ENCODE results near the gene ETV6.

Gene ETV6

DNA sequence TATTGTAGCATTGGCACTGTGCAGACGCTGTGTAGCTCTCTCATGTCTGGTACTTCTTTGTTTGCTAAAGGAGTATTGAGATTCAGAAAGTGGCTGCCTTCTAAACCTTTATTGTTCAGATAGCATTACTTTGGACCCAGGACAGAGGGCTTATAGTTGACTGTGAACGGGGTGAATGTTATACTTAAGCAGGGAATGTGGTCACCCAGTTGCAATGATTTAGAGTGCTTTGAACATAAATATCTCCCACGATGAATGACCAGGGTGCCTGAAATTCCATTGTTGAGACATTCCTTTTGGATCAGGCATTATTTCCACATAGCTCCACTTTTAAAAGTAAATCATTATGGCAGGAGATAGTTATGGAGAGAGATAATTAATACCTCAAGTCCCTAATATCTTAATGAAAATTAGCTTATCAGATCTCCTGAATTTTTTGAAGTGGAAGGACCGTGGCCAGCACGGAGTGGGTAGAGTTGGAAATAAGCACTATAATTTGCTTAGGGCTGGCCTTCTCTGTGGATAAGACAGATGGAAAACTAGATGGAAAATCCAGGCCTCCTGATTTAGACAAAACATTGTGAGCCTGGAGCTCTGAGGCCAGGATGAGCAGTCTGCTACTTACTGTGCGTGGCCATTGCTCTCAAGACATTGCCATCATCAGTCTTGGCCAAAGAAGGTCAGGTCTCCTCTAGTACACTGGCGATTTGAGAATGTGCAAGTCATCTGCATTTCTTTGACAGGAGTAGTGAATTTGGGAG, 114.5 kb downstream of the ETV6 start:
- no peak for DNase-seq

DNA sequence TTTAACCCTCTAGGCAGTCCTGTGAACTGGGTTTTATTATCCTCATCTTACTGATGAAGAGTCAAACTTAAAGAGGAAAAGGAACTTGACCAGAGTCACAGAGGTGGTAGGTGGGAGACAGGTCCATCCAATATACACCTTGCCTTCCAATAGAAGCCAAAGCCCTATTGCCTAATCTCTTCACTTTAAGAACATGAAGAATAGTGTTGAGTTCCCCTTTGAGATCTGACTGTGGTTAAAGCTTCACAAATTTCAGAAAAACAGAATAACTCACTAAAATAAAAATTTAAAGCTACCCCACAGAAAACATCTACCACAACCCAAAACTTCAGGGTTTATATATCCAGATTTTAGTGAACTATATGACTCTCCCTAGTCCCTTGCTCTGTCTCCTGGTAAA, 115.4 kb downstream of the ETV6 start:
- DNase-seq: no peak

DNA sequence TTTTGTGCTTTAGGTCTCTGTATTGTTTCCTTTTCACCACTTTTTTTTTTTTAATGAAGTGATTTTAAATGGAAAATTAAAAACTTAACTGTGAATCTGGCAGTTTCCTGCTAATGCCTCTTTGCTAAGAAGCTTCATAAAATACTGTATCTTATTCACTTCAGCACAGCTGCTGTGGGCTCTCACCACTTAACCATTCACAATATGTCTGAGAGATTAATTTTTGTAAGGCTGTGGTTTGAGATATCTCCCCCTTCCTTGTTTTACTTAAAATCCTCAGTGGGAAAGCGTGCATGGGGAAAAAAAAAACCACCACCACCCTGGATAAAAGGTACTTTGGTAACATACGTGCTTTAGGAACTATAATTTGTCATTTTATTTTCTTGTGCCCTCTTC, 115.9 kb downstream of the ETV6 start:
- no peak for DNase-seq

DNA sequence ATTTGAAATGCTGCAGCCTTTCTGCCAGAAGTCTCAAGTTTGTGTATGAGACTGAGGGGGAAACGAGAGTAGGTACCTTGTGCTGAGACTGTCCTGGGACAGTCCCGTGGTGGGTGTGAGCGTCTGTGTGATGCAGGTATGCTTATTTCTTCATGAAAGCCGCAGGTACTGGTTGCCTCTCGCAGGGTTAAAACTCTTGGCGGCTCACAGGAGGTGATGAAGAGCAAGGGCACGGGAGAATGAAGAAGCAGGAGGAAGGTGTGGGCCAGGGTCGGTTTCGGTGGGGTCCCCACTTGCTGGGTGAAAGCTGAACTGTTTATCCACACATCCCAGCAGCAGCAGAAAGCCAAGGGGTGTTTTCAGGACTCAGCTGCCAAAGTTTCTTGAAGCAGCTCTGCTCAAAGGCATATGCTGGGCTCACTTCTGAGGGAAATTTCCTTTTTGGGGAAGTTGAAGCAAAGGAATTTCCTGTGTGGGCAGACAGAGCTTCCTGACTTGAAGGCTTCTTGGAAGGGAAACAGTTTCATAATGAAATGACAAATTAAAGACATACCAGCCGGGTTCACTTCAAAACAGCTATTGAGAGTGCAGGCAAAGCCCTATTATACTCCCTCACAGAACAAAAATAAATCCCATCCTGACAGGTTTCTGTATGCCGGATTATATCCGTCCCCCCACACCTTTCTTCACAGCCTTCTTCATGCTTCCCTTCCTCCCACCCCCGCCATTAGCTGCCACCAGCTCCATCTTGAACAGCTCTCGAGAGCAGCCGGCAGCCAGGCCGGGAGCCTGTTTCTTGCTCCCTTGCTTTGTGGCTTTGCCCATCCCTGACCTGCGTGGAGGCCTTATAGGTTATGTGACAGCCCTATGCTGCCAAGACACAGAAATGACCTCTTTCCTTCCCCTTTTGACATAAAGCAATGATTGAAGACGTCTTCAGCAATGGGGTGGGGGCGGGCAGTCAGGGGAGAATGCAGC, 116.6 kb downstream of the ETV6 start:
- no peak for DNase-seq

DNA sequence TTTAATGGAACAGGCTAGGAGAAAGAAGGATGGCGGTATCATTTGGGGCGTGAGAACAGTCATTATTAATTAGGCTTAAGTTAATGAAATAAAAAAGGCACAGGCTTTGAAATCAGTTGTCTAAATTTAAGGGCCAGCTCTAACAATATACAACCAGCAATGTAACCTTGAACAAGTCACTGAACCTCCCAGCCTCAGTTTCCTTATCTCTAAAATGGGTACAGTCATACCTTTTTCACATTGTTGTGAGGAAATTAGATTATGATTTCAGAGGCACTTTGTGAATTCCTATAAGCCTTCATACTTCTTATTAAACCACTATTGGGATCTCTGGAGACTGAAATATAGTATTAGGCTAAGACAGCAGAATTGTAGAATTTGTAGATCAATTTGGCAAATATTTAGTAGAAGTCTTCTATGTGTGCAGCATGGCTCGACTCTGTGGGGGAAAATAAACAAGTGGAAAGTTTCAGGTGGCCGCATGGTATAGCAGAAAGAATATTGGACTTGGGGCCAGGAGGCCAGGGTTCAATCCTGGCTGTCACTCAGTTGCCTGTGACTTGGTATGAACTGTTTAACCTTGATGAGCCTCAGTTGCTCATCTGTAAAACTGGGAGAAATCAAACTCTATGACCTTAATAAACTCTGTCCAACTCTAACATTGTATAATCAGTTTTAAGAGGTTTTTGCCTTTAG, 117.7 kb downstream of the ETV6 start:
- DNase-seq: no peak

DNA sequence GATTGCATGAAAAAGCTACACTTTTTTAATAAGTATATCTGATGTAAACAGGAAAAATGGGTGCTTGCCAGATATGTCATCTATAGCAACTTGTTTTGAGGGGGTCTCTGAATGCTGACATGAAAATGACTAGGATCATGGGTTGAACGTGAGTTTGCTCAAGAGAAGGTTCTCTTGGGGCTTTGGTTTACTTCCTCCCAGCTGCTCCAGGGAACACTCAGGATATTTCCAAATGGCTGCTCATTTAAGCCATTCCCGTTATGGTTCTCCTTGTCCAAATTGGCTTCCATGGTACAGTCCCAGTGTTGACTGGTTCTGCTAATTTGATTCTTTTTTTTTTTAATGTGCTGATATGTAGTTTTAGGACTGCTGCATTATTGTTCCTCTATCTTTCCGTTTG, 118.3 kb downstream of the ETV6 start:
- no peak for DNase-seq

DNA sequence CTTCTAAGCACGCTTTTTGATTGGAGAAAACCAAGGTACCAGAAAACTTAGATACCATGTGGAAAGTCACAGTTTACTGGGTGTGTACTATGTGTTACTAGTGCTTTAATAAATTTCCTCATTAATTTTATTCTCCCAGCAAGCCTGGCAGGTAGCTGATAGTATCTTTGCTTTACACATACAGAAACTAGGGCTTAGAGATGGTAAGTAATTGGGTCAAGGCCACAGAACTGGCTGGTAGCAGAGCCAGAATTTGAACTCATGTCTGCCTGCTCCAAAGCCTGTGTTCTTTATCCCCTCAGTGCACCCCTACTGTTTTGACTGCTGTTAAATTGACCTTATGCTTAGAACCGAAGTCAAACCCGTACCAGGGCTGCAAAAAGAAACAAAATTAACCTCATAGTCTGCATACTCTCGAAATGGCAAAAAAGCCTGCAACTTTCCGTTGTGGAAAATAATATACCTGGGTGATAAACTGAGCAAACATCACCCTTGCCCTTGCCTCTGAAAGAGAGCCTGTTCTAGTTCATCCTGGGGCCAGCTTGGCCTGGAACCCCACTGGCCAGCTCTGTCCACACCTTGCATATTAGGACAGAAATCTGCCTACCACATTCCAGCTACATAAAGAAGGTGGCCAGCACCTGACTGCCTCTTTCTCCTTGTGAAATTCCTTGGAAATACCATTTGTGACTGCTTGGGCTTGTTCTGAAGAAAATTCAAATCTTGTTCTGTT, 118.9 kb downstream of the ETV6 start:
- DNase-seq: no peak

DNA sequence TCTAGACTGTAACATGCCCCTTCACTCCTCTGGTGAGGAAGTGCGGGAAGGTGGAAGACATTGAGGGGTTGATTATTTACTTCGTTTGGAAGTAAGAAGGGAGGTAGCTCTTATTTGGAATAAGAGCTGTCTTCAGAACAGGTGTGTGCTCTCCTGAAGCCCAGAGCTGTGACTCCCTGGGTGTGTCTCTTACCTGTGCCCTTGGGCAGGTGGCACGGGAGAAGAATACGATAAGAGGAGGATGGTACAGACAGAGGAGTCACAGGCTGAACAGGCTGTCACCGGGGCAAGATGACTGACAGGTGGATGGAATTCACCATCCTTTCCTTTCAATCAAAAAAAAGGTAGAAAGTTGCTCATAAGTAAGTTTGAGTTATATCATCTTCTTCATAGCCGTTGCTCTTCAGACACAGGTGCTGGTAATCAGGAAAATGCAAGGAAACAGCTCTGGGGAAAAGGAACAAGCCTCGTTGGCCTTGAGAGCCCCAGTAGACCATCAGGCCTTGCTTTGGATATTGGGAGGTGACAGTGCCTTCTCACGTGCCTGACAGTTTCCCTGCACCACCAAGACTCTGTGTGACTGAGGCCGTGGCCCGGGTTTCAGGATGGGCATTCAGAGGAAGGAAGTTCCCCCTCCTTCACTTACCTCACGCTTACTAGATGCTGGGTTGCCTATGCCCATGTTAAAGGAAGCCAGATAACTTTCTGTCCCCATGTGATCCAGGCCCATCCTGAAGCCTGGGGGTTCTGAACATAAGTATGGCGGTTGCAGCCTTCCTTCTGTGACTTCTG, 120.4 kb downstream of the ETV6 start:
- DNase-seq: no peak

DNA sequence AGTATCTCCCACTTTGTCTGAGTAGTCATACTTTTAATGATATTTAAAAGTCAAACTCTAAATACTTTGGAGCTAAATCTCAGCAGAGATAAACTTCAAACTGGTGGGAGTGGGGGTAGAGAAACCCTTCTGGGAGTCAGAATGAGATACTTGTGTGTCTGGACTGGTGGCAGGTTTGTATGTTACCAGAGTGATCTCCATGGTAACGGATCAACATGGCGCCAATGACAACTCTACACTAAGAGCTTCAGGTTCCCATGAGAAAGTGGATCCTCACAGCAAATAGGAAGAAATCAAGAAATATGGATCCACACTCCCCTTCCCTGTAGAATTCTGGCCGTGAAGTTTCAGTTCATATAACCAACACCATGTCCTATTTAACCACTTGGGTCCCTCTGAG, 121.9 kb downstream of the ETV6 start:
- no peak for DNase-seq

DNA sequence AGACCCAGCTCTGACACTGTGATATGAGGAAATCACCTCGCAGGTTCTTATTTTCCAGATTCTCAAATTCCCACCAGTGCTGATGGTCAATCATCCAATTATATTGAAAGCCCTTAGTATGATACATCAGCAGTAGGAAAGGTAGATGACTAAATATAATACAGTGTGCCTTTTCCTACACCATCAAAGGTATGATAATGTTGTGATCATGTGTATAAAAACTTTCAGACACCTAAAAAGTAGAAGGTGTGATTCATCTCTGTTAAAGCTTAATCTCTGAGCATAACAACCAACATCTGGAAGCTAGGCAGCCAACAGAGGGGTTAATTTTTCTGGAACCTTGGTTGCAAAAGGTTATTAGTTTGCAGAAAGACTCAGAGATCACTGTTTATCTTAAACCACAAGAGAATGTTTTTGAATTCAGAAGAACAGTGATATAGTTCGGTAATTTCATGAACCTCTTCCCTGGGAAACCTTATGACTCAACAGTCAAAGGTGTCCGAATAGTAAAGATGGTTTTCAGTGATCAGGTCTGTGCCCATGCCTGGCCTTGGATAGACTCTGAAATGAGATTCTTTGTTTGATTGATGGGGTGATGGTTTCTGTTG, 122.5 kb downstream of the ETV6 start:
- no peak for DNase-seq

DNA sequence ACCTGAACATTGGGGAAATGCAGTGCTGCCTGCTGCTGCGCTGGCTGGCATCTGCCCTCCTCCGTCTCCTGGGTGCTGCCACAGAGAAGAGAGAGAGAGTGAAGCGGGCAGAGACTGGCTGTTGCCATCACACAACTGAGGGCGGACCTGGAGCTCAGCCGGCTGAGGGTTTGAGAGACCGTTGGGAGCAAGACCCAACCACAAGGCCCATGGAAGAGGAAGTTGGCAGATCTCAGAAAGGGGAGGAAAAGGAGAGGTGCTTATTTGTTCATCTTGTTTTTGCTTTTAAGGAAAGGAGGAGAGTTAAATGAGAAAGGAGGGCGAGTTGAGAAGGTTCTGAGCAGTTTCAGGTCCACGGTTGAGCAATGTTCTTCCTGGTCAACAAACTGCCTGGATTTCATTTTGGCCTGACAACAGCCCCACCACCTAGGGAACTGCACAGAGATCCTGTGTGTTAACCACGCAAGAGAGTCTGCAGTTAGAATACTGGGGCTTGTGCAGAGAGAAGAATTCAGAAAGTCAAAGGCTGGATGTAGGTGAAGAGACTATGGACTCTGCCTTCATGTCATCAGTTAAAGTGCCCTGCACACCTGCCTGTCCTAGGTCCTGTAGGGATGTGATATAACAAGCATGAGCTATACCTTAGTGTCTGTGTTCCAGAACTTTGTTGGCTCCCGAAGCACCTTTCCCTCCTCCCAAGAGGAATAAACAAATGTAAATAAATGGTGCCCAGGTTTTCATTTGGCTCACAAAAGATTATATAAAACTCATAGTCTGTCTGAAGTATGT, 124.6 kb downstream of the ETV6 start:
- no peak for DNase-seq

DNA sequence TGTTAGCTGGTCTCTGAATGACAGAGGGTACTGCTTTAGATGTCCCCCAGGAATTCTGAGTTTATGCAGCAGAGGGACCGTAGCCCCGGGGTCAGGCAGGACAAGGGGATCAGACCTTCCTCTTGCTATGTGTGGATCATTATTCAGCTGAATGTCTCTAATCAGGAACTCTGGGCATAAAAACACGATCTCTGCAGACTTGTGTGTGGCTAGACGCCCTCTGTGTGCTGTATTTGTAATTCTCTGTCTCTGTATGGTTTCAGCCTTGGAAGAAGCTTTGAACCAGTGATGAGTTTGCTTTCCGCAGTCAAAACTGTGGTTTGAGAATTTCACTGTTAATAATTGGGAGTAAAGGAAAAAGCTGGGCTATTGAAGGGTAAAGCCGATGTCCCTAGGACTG, 125.3 kb downstream of the ETV6 start:
- DNase-seq: no peak

DNA sequence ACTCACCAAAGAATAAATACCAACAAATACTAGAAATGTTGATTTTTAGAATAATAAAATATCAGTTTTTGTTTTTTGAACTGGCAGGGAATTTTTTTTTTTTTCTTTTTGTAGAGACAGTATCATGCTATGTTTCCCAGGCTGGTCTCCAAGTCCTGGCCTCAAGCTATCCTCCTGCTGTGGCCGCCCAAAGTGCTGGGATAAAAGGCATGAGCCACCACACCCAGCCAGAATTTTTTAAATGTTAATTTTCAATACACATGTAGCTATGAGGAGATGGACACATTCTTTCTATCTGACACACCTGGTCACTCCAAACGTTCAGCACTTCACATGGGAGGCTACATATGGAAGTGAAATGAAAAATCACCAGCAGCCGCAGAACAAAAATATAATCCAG, 126.8 kb downstream of the ETV6 start:
- no peak for DNase-seq

DNA sequence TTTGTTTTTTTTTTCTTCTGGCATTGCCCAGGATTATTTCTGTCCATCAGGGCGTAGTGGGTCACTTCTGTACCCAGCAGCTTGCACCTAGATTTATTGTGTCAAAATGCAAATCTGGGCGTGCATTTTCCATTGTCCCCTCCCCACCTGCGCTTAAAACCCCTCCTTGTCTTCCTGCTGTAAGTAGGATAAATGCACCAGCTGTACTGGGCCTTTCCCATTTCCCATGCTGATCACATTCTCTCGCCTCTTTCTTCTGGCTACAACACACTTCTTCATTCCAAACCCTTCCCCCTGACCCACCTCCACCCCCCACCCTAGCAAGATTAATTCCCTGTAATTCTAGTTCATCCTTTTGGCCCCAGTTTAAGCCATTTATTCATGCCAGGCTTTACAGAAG, 128.0 kb downstream of the ETV6 start:
- no peak for DNase-seq

DNA sequence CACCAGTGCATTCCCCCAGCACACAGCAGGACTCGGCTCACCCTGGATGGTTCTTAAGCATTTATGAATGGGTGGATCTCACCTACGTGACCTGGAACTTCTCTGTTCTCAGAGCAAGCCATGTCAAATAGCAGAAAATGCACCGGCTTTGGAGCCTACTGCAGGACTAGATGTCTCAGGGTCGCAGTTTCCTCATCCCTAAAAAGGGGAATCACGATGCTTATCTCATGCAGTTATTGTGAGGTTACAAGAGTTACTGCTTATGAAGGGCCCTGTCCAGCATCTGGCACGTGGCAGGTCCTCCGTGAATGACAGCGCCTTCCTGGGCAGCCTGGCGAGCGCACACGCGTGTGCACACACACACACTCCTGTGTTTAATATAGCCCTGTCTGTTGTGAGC, 128.5 kb downstream of the ETV6 start:
- DNase-seq: no peak

DNA sequence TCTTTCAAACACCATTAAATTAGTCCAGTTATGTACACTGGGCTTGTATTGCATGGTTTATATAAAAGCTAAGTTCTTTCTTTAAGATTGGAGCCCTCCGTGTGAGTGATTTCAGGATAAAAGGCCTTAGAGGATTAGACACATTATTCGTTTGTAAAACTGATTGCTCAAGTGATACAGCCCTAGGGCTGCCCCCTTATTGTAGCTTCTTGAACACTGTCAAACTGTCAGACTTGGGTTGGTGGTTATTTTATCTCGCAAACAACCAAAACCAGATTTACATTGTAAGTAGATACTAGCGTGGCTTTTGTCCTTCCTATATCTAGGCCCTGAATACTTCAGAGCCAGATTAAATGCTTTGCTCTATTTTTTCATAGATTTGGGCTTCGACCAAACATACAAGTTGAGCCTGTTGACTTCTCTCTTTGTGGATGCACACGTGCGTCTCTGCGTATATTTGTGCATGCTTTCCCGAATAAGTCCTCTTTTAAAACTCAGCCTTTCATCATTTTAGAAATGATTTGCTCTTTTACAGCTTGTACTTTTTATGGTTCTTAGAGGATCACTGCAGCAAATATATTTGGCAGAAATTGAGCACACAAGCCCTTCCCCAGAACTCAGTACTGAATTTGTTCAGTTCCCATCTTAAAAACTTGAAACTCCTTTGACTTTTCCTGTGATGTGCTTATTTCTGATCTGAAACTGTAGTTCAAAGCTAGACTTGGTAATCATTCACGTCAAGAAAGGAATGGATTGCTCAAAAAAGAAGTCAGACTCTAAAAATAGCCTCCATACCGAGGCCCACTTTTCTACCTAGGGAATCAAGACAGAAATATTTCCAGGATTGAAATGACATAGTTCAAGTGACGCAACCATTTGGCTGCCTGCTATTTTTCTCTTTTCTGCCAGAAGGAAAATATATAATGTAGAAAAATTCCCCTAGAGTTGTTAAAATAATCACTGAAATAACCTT, 129.5 kb downstream of the ETV6 start:
- no peak for DNase-seq

DNA sequence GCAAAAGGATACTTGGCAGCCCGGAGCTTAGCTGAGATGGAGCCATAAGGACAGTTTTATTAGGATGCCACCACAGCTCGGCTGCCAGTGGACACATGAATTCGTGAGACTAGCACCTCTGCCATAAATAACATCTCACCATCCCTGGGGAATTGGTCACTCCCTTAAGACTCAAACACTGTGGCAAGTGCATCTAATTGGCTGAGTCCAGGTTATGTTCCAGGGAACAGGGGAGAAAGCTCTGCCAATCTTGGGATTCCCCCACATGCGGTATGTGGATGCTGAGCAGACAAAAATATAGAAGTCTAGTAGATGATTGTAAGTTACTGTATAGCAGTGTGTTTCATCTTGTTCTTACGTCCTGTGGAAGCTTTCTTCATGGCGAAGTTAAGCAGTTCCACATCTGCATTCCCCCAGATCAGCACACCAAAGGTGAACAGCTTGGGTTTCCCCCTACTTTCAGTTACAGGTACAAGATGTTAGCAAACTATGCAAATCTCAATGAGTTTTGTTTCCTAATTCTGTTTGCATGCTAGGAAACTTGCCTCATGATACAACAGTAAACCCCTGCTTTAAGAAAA, 131.1 kb downstream of the ETV6 start:
- DNase-seq: no peak

DNA sequence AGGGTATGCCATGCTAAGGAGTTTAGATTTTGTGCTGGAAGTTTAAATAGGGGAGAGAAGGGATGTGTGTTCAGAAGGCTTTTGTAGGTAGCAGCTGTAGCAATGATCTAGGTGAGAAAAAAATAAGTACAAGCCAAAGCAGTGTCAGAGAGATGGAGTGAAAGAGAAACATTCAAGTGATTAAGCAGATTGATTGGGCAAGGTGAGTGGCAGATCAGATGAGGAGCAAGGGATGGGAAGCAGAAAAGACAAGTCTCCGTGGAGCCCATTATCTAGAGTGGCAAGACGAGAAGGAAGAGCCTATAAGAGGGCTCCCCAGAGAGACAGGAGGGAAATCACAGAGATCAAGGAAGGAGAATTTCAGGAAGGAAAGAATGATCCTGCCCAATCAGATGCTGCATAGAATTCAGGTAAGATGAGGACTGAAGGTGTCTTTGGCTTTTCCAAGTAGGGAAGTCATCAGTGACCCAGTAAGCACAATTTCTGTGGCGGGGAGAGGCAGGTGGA, 133.5 kb downstream of the ETV6 start:
- no peak for DNase-seq

DNA sequence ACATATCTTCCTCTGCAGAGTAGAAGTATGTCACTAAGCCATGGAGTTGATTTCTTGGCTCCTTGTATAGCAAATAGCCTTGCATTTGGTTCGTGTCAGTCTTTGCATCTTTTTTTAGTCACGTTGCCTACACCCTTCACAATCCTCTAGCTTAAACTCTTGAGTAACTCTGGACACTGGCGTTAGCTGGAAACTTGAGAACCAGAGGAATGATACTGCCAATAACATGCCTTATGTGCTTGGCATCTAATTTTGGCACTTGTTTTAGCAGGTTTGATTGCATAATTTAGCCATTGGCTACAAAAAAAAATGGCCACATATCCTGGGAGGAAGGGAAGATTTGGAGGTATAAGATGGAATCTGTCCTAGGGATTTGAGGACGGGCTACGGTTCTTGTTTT, 136.2 kb downstream of the ETV6 start:
- no peak for DNase-seq
